K562 (cell line): ENCODE data around the gene CMTM4. TPM values are rescaled to one million over a fixed set of nuclear protein-coding genes. Genes with fewer than 3 reads are reported as not detected.

Experiments
- ATF4 ChIP-seq: fragments of 450-650 bp; formaldehyde crosslinking; IDR thresholded peaks from 2 replicates; pipeline ENCODE4 v1.4.0; 2022; ENCODE audit warnings: mild to moderate bottlenecking, moderate library complexity
- CBFB ChIP-seq: sonication (generic); formaldehyde crosslinking; IDR thresholded peaks from 2 replicates; pipeline ENCODE4 v1.4.0; 2020; ENCODE audit warnings: mild to moderate bottlenecking, missing genetic modification reagents
- CCAR2 ChIP-seq: fragments of 200-400 bp; formaldehyde crosslinking; IDR thresholded peaks from 2 replicates; pipeline ENCODE4 v1.6.1; 2017; ENCODE audit warnings: mild to moderate bottlenecking, low read depth, low read length
- COPS2 ChIP-seq: fragments of 450-650 bp; conservative IDR thresholded peaks from 2 replicates; pipeline ENCODE4 v1.6.1; 2016; ENCODE audit warnings: mild to moderate bottlenecking, moderate library complexity
- CXXC5 ChIP-seq: fragments of 250-450 bp; sonication (Bioruptor Pico); IDR thresholded peaks from 2 replicates; pipeline ENCODE4 v1.8.0; 2022; ENCODE audit warnings: inconsistent platforms, mild to moderate bottlenecking, moderate library complexity
- E2F3 ChIP-seq: fragments of 250-450 bp; sonication (Bioruptor Pico); IDR thresholded peaks from 2 replicates; pipeline ENCODE4 v1.4.0; 2020; ENCODE audit warnings: mild to moderate bottlenecking
- EGR1 ChIP-seq: fragments of 450-650 bp; conservative IDR thresholded peaks from 2 replicates; pipeline ENCODE4 v1.6.1; 2017; ENCODE audit warnings: mild to moderate bottlenecking
- ELK1 ChIP-seq: sonication (generic); formaldehyde crosslinking; IDR thresholded peaks from 2 replicates; pipeline ENCODE4 v1.8.1; 2022; ENCODE audit warnings: missing genetic modification reagents
- ESRRB ChIP-seq: fragments of 250-450 bp; sonication (Bioruptor Pico); IDR thresholded peaks from 2 replicates; pipeline ENCODE4 v1.5.0; 2020; ENCODE audit warnings: mild to moderate bottlenecking, moderate library complexity, borderline replicate concordance
- HDAC8 ChIP-seq: fragments of 450-650 bp; IDR thresholded peaks from 2 replicates; pipeline ENCODE4 v1.6.1; 2016; ENCODE audit warnings: mild to moderate bottlenecking, missing genetic modification characterization, moderate library complexity, missing compliant biosample characterization
- HNRNPK ChIP-seq: fragments of 200-400 bp; formaldehyde crosslinking; IDR thresholded peaks from one replicate; pipeline ENCODE4 v1.6.1; 2018; ENCODE audit warnings: mild to moderate bottlenecking, low read depth, low read length; ENCODE audit not compliant: poor library complexity, severe bottlenecking
- MAFG ChIP-seq: fragments of 450-650 bp; conservative IDR thresholded peaks from 2 replicates; pipeline ENCODE4 v1.6.1; 2016; ENCODE audit warnings: missing genetic modification characterization, missing compliant biosample characterization
- MAFK ChIP-seq: IDR thresholded peaks from 2 replicates; pipeline ENCODE4 v1.6.1; 2011; ENCODE audit warnings: low read length, improper control_type of control experiment
- MTA2 ChIP-seq: fragments of 450-650 bp; IDR thresholded peaks from 2 replicates; pipeline ENCODE4 v1.6.1; 2016; ENCODE audit warnings: low read depth
- MYC ChIP-seq, 2 experiments: fragments of 250-450 bp in 1 of 2; sonication (Bioruptor Pico) in 1 of 2; IDR thresholded peaks; 2 replicates each; pipeline versions ENCODE4 v1.5.1 to v1.6.1; 2012 to 2021; ENCODE audit warnings: low read depth in 2 of 2, borderline replicate concordance in 1 of 2, improper control_type of control experiment in 1 of 2, low read length in 1 of 2, mild to moderate bottlenecking in 1 of 2, moderate library complexity in 1 of 2
- NFXL1 ChIP-seq: fragments of 450-650 bp; formaldehyde crosslinking; IDR thresholded peaks from 2 replicates; pipeline ENCODE4 v1.4.0; 2021; ENCODE audit warnings: mild to moderate bottlenecking
- NR0B1 ChIP-seq: fragments of 450-650 bp; IDR thresholded peaks from one replicate; pipeline ENCODE4 v1.6.1; 2018; ENCODE audit warnings: mild to moderate bottlenecking, moderate library complexity; ENCODE audit not compliant: partially characterized antibody
- NR1H2 ChIP-seq: sonication (generic); formaldehyde crosslinking; IDR thresholded peaks from 2 replicates; pipeline ENCODE4 v1.4.0; 2020; ENCODE audit warnings: mild to moderate bottlenecking, missing genetic modification reagents
- PATZ1 ChIP-seq: fragments of 250-450 bp; sonication (Bioruptor Pico); IDR thresholded peaks from 2 replicates; pipeline ENCODE4 v1.5.0; 2020; ENCODE audit warnings: mild to moderate bottlenecking, borderline replicate concordance
- PML ChIP-seq: IDR thresholded peaks from 2 replicates; pipeline ENCODE4 v1.6.1; 2012; ENCODE audit warnings: low read length, inconsistent platforms
- SMARCA5 ChIP-seq: fragments of 450-650 bp; IDR thresholded peaks from 2 replicates; pipeline ENCODE4 v1.6.1; 2016
- TCF3 ChIP-seq: sonication (generic); formaldehyde crosslinking; IDR thresholded peaks from 2 replicates; pipeline ENCODE4 v1.4.0; 2020; ENCODE audit warnings: mild to moderate bottlenecking, missing genetic modification reagents
- TCF7L2 ChIP-seq: fragments of 150-350 bp; IDR thresholded peaks from 2 replicates; pipeline ENCODE4 v1.6.1; 2016; ENCODE audit warnings: low read depth, mild to moderate bottlenecking, low read length, moderate library complexity
- THRB ChIP-seq: fragments of 450-650 bp; formaldehyde crosslinking; conservative IDR thresholded peaks from 2 replicates; pipeline ENCODE4 v1.4.0; 2022; ENCODE audit warnings: mild to moderate bottlenecking, missing genetic modification characterization
- ZNF79 ChIP-seq: fragments of 250-450 bp; sonication (Bioruptor Pico); IDR thresholded peaks from 2 replicates; pipeline ENCODE4 v1.4.0; 2020; ENCODE audit warnings: low read depth, mild to moderate bottlenecking, moderate library complexity
- polyA plus RNA-seq, 8 experiments: library from polyadenylated mRNA; depleted of rRNA in 4 of 8; stranded (reverse) in 5 of 8; unstranded in 3 of 8; fragments of >200 nt; fragmentation: Nextera tagmentation in 2 of 8; fragmentation: Illumina TruSeq in 1 of 8; extraction: Ambion mirVana in 2 of 8; extraction: Trizol in 1 of 8; gene quantifications; 2 replicates each; pipeline versions ENCODE4 v1.2.1 to v1.2.3, GENCODE V29; 2011 to 2014; ENCODE audit warnings: inconsistent platforms in 1 of 8, missing spikeins in 1 of 8
- total RNA-seq, 7 experiments: library from RNA; depleted of rRNA in 6 of 7; stranded (reverse); fragments of >200 nt in 6 of 7; fragmentation: Illumina TruSeq in 2 of 7; extraction: Trizol in 2 of 7; gene quantifications; 2 replicates each; pipeline versions ENCODE4 v1.2.1 to v1.2.3, GENCODE V29; 2011 to 2021; ENCODE audit warnings: low replicate concordance in 1 of 7

The CMTM4 gene
- total and polyA plus RNA-seq, 9 of the 15 experiments (the other 6 are each of a cell fraction or from before 2014, with no cell fraction given), result 2.0 to 21.3 (median 12.5) TPM

GRCh38 chr16:66591018-66591417 is 105.5 kb downstream of the CMTM4 start (continued):
- TF ChIP-seq PATZ1 (no peak), ZNF79 (no peak), NR1H2 (CRISPR knock-in tag) (no peak), COPS2 (no peak), TCF7L2 (no peak), TCF3 (CRISPR knock-in tag) (no peak), ATF4 (CRISPR knock-in tag) (no peak), ESRRB (CRISPR knock-in tag) (no peak), THRB (CRISPR knock-in tag) (no peak), PML (no peak), NR0B1 (no peak), CXXC5 (CRISPR knock-in tag) (no peak), HDAC8 (no peak), E2F3 (CRISPR knock-in tag) (no peak), HNRNPK (no peak), MTA2 (no peak), ELK1 (CRISPR knock-in tag) (no peak), MAFK (peak; percentile 54; the same call in 1 of the 2 replicates), CCAR2 (no peak), SMARCA5 (no peak), EGR1 (no peak), MAFG (peak; percentile 62), MYC (IDR thresholded peaks at IDR 0.05; ENCODE audit: low read depth, low read length) (no peak), MYC (CRISPR knock-in tag; IDR thresholded peaks at IDR 0.05; ENCODE audit: borderline replicate concordance, low read depth) (no peak), CBFB (no peak), NFXL1 (no peak)
